T-helper 1 cell treated with Interleukin-12 subunit alpha and Interleukin-12 subunit beta and Interleukin-4 antibody, amounts not matched to agents 30 μg/mL and 1 μg/mL, for 36 hours (primary cell): ENCODE measurements around the gene E2F2.
"Not testable (repeated sequence)": the region's sequence is repeated elsewhere in the genome, so short reads cannot be mapped to it uniquely, and the experiment has no call there.

ENCODE experiments used
- H3K27ac Mint-ChIP-seq: one replicate; pipeline ENCODE4 v1.8.0; 2021; ENCODE audit warnings: mild to moderate bottlenecking, mixed read lengths
- H3K27me3 Mint-ChIP-seq: one replicate; pipeline ENCODE4 v1.8.0; 2021; ENCODE audit warnings: low read depth, mixed read lengths
- H3K36me3 Mint-ChIP-seq: one replicate; pipeline ENCODE4 v1.8.0; 2021; ENCODE audit warnings: low read depth, mixed read lengths
- H3K4me1 Mint-ChIP-seq: one replicate; pipeline ENCODE4 v1.8.0; 2021; ENCODE audit warnings: low read depth, mixed read lengths
- H3K4me3 Mint-ChIP-seq: one replicate; pipeline ENCODE4 v1.8.0; 2021; ENCODE audit warnings: mild to moderate bottlenecking, moderate library complexity, mixed read lengths
- H3K9me3 Mint-ChIP-seq: one replicate; pipeline ENCODE4 v1.8.0; 2021; ENCODE audit warnings: mixed read lengths

E2F2 gene

DNA sequence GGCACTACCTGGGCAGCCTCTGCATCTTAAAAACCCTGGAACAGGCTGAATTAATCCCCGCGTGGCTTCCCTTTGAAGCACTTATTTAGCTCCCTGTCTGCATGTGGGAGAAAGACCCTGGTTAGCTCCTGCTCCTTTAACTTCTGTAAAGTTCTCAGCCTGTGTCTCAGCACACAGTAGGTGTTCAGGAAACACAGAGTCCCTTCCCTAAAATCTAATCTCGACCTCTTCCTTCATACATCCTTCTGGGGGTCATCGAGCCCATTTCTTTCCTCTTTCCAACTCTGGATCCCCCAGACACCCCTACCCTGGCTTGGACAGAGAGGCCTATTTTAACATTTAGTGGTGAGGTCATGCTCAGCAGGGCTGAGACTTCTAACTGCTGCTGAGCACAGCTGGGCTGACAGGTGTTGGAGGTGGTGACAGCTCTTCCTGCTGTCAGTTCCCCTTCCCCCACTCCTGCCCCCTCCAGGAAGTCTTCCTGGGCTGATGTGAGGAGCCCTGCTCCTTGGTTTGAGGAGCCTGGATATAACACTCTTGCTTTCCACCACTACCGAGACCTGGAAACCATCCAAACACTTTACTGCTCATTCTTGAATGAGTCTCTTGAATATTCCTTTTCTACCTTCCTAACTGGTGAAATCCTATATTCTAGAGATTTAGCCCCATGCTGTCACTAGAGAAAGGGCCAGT is 5.3 kb downstream of the E2F2 start:
- peak overlapping the region; percentile 98 for H3K27ac Mint-ChIP-seq
- no peaks in the 10 kb centered on the region for H3K9me3 Mint-ChIP-seq
- H3K4me3 Mint-ChIP-seq = peak overlapping the region; percentile 80
- H3K36me3 Mint-ChIP-seq = peaks cover 33% of the 10 kb centered on the region
- peaks cover 62% of the 10 kb centered on the region for H3K4me1 Mint-ChIP-seq
- no peaks in the 10 kb centered on the region for H3K27me3 Mint-ChIP-seq

DNA sequence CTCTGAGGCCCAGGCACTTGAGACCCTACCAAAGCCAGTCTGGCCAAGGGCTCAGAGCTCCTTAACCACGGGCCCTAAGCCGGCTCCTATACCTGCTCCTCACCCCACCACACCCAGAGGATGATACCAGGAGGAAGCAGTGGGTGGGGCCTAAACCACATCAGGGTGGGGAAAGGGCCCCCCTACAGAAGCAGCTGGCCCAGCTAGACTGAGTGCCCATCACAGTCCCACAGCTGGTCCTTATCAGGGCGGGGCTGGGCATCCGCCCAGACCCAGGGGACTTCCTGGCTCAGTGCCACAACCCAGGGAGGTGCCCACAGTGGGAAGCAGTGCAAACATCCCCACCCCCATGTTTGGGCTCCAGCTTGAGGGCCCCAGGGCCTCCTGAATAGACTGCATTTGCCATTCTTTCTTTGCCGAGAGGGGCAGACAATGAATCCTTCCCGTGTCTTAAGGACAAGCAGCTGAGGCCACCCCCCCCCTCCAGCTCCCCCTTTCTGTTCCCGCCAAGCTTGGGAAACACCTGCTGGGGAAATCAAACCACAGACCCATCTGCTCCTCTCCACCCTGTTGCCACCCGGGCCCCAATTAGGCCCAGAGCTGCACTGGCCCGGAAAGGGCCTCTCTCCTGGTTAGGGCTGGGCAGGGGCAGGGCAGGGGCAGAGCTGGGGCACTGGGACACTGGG is 6.2 kb downstream of the E2F2 start:
- H3K4me1 Mint-ChIP-seq = peaks cover 60% of the 10 kb centered on the region
- H3K9me3 Mint-ChIP-seq = no peaks in the 10 kb centered on the region
- H3K27me3 Mint-ChIP-seq = no peaks in the 10 kb centered on the region
- peak overlapping the region; percentile 98 for H3K27ac Mint-ChIP-seq
- H3K36me3 Mint-ChIP-seq = peaks cover 35% of the 10 kb centered on the region
- H3K4me3 Mint-ChIP-seq = peak overlapping the region; percentile 80

DNA sequence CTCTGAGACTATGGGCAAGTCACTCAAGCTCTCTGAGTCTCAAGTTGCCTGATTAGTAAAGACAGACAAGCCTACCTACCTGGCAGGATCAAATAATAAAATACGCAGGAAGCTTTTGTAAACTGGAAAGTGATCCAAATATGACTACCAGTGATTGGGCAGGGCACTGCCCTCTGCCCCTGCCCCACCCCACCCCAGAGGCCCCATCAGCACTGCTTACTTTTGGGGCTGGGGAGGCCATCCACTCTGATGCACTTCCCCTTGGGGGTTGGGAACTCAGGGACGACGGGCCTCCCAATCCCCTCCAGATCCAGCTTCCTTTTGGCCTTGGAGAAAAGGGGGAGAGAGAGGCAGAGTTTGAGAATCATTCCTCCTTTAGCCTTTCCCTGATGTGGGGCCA is 6.9 kb downstream of the E2F2 start:
- Mint-ChIP-seq H3K36me3 (peaks cover 34% of the 10 kb centered on the region), H3K27me3 (no peaks in the 10 kb centered on the region), H3K4me3 (no peak overlapping the region), H3K9me3 (no peaks in the 10 kb centered on the region), H3K4me1 (peaks cover 53% of the 10 kb centered on the region), H3K27ac (peak overlapping the region; percentile 77)

DNA sequence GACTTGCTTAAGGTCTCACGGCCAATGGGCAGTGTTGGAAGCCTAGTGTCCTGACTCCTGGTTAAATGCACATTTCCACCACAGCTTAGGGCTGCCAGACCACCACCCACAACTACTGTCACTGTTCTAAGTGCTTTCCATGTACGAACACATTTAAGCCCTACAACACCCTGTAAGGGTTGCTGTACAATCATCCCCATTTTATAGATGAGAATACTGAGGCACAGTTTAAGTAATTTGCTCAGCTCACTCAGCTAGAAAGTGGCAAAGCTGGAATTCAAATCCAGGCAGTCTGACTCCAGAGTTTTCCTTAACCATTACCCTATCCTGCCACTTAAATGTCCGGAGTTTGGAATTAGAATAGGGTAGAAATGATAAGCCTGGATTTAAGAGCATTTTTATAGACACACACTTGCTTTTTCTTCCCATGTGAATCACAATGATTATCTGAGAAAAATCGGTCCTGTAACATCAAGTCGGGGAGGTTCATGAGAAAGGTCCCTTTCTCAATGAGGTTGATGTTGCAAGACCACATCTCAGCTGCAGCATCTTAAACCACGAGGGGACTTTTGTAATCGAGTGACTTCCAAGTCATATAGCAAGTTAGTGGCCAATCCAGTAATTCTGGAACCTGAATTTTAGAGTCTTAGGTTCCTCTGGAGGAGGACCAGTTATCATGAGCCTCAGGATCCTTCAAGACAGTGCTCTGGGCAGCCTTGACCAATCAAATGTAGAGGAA is 8.6 kb downstream of the E2F2 start:
- peak overlapping the region; percentile 12 for H3K27ac Mint-ChIP-seq
- H3K4me1 Mint-ChIP-seq = peaks cover 37% of the 10 kb centered on the region
- H3K27me3 Mint-ChIP-seq = no peaks in the 10 kb centered on the region
- no peaks in the 10 kb centered on the region for H3K9me3 Mint-ChIP-seq
- H3K36me3 Mint-ChIP-seq = peaks cover 39% of the 10 kb centered on the region
- no peak overlapping the region for H3K4me3 Mint-ChIP-seq

DNA sequence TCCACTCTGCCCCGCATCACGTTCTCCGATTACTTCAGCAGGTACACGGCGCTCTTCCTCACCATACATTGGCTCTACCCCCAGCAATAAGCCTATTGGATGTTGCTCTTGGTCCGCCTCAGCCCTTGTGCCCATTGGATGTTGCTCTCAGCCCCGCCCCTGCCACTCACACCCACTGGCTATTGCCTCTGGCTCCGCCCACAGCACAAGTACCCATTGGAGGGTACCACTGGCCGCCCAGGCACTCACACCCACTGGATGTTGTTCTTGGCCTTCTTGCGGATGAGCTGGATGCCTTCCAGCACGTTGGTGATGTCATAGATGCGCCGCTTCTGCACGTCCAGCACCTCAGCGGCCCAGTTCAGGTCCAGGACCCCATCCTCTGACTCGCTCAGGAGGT is 9.4 kb downstream of the E2F2 start:
- Mint-ChIP-seq H3K27me3 (no peaks in the 10 kb centered on the region), H3K4me1 (peaks cover 29% of the 10 kb centered on the region), H3K27ac (peak overlapping the region; percentile 34), H3K36me3 (peaks cover 40% of the 10 kb centered on the region), H3K9me3 (no peaks in the 10 kb centered on the region), H3K4me3 (no peak overlapping the region)

DNA sequence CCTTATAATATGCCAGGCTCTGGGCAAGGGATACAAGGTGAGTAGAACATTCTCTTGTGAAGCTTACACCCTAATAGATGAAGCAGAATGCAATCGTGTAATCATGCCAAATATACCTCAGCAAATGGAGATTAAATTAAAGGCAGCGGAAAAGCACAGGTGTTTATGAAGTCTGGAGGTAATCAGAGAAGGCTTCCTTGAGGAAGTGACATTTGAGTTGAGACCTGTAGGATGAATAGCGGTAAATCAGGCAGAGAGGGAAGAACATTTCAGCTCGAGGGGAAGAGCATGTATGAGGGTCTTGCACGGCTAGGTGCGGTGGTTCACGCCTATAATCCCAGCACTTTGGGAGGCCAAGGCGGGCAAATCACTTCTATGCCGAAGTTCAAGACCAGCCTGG is 13.5 kb downstream of the E2F2 start:
- no peak overlapping the region for H3K4me3 Mint-ChIP-seq
- no peaks in the 10 kb centered on the region for H3K9me3 Mint-ChIP-seq
- no peak overlapping the region for H3K27ac Mint-ChIP-seq
- H3K27me3 Mint-ChIP-seq = no peaks in the 10 kb centered on the region
- peaks cover 3% of the 10 kb centered on the region for H3K4me1 Mint-ChIP-seq
- peaks cover 46% of the 10 kb centered on the region for H3K36me3 Mint-ChIP-seq

DNA sequence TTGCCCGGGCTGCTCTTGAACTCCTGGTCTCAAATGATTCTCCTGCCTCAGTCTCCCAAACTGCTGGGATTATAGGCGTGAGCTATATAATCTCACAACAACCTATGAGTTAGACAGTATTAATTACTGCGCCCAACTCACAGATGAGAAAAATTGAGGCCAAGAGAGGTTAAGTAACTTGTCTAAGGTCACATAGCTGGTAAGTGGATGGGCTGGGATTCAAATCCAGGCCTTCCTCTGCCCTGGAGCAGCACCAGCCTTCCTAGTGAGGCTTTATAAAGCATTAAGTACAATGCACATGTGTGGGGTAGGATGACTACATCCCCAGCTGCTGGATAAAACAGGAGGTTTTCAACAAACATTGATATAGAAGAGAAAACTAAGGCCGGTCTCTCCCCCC is 15.1 kb downstream of the E2F2 start:
- peaks cover 47% of the 10 kb centered on the region for H3K36me3 Mint-ChIP-seq
- no peak overlapping the region for H3K27ac Mint-ChIP-seq
- H3K27me3 Mint-ChIP-seq = no peaks in the 10 kb centered on the region
- no peak overlapping the region for H3K4me3 Mint-ChIP-seq
- no peaks in the 10 kb centered on the region for H3K4me1 Mint-ChIP-seq
- no peaks in the 10 kb centered on the region for H3K9me3 Mint-ChIP-seq

DNA sequence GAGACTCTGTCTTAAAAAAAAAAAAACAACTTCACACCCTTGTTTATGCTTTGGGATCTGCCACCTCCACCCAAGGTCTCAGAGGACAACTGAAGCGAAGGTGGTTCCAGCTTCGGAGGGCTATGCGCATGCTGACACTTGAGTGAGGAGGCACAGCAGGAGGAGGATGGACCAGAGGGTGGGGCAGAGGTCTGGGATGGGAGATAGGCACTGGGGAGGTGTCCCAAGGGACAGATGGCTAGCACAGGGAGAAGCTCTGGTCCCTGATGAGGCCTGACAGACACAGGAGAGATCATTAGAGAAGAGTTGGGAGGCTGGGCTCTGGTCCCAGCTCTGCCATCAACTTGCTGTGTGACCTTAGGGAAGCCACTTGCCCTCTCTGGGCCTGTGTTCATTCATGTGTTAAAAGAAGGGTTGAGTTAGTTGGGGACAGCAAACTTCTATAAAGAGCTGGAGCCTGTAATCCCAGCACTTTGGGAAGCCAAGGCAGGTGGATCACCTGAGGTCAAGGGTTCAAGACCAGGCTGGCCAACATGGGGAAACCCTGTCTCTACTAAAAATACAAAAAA is 16.8 kb downstream of the E2F2 start:
- H3K27ac Mint-ChIP-seq = no peak overlapping the region
- H3K4me1 Mint-ChIP-seq = no peaks in the 10 kb centered on the region
- H3K4me3 Mint-ChIP-seq = no peak overlapping the region
- H3K27me3 Mint-ChIP-seq = no peaks in the 10 kb centered on the region
- no peaks in the 10 kb centered on the region for H3K9me3 Mint-ChIP-seq
- H3K36me3 Mint-ChIP-seq = peaks cover 56% of the 10 kb centered on the region

DNA sequence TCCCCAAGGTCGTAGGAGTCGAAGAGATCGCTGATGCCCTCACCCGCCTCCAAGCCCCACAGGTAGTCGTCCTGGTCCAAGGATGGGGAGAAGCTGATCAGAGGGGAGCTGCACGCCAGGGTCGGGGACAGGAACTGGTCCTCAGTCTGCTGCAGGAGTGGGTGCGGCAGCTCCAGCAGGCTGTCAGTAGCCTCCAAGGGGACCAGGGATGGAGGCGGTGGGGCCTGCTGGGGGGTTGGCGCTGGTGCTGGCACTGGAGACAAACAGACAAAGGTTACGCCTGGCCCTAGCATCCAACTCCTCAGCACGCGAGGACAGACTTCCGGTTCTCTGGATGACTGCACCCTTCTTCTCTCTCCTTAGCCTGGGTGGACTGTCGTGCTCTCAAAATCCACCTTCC is 21.1 kb downstream of the E2F2 start:
- Mint-ChIP-seq H3K9me3 (no peaks in the 10 kb centered on the region), H3K4me3 (no peak overlapping the region), H3K27me3 (no peaks in the 10 kb centered on the region), H3K4me1 (no peaks in the 10 kb centered on the region), H3K27ac (no peak overlapping the region), H3K36me3 (peaks cover 42% of the 10 kb centered on the region)

DNA sequence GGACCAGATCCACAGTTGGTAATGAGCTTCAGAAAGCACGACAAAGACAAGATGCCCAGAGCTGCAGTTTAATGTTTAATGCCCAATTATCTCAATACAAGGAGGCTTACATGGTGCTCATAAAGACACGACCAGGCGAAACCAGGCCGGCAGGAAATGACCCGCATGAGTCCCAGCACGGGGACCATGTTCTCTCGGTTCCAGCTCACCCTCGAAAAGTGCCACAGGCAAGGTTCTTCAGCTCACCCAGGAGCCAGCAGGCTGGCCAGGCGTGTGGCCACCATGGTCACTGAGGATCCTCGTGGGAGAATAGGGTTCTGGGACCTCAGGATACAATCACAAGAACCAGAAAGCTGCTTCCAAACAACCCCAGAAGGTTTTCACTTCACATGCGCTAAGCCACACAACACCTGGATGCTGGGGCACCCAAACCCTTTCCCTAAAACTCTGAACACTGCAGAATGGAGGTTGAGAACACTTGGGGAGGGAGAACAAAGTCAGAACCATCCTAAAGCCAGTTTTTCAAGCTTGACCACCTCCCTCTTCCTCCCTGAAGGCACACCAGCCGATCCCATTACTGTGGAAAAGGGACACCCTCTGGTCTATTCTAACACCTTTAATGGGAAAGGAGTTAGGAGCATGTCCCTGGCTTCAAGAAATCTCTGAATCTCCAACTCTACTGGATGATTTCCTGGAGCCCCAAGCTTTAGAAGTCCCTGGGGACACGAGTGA is 24.5 kb downstream of the E2F2 start:
- no peak overlapping the region for H3K4me3 Mint-ChIP-seq
- peaks cover 31% of the 10 kb centered on the region for H3K36me3 Mint-ChIP-seq
- H3K9me3 Mint-ChIP-seq = no peaks in the 10 kb centered on the region
- no peaks in the 10 kb centered on the region for H3K4me1 Mint-ChIP-seq
- no peak overlapping the region for H3K27ac Mint-ChIP-seq
- peaks cover 3% of the 10 kb centered on the region for H3K27me3 Mint-ChIP-seq

DNA sequence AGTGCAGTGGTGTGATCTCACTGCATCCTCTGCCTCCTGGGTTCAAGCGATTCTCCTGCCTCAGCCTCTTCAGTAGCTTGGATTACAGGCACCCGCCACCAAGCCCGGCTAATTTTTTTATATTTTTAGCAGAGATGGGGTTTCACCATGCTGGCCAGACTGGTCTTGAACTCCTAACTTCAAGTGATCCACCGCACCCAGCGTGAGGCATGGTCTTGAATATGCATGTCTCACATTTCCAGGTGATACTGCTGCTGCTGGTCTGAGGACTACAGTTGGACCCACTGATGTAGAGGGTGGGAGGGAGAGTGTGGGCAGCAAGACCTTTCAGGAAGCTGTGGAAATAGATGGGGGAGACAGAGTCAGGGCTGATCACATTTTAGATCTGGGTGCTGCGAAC is 25.2 kb downstream of the E2F2 start:
- Mint-ChIP-seq H3K36me3 (peaks cover 24% of the 10 kb centered on the region), H3K27ac (no peak overlapping the region), H3K4me1 (no peaks in the 10 kb centered on the region), H3K4me3 (no peak overlapping the region), H3K27me3 (peaks cover 3% of the 10 kb centered on the region), H3K9me3 (no peaks in the 10 kb centered on the region)

DNA sequence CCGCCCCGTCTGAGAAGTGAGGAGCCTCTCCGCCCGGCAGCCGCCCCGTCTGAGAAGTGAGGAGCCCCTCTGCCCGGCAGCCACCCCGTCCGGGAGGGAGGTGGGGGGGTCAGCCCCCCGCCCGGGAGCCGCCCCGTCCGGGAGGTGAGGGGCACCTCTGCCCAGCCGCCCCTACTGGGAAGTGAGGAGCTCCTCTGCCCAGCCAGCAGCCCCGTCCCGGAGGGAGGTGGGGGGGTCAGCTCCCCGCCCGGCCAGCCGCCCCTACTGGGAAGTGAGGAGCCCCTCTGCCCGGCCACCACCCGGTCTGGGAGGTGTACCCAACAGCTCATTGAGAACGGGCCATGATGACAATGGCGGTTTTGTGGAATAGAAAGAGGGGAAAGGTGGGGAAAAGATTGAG is 26.9 kb downstream of the E2F2 start:
- not testable (repeated sequence) for H3K4me1 Mint-ChIP-seq, H3K27me3 Mint-ChIP-seq, H3K4me3 Mint-ChIP-seq, H3K9me3 Mint-ChIP-seq, H3K27ac Mint-ChIP-seq
- H3K36me3 Mint-ChIP-seq = peaks cover 11% of the 10 kb centered on the region

DNA sequence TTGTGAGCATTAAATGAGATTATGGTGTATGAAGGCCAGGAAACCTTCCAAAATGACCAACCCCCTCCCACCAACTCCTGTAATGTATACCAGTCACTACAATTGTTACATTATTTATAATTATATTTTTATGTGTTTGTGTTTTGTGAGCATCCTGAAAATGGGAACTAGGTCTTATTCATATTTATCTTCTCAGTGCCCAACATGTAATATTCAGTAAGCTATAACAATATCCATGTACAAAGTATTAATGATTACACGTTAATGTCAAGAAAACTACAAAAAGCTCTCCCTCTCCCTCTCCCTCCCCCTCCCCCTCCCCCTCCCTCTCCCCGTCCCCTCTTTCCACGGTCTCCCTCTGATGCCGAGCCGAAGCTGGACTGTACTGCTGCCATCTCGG is 28.1 kb downstream of the E2F2 start:
- Mint-ChIP-seq H3K9me3 (no peaks in the 10 kb centered on the region), H3K4me3 (no peak overlapping the region), H3K27ac (no peak overlapping the region), H3K36me3 (peaks cover 7% of the 10 kb centered on the region), H3K27me3 (peaks cover 3% of the 10 kb centered on the region), H3K4me1 (no peaks in the 10 kb centered on the region)

DNA sequence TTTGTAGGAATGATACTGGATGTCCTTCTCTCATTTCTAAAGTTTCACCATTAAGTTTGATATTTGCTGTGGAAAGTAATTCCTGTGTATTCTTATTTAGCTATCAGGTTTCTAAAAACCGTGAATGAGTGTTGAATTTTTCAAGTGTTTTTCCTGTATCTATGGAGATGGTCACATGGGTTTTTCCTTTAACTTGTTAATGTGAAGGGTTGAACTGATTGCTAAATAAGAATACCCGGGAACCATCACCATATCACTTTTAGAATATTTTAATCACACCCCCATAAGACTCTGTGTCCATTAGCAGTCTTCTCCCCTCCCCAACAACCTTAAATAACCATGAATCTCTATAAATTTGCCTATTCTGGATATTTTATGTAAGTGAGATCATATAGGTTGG is 30.6 kb downstream of the E2F2 start:
- H3K4me3 Mint-ChIP-seq = no peak overlapping the region
- no peaks in the 10 kb centered on the region for H3K9me3 Mint-ChIP-seq
- peaks cover 4% of the 10 kb centered on the region for H3K36me3 Mint-ChIP-seq
- H3K4me1 Mint-ChIP-seq = peaks cover 4% of the 10 kb centered on the region
- peaks cover 3% of the 10 kb centered on the region for H3K27me3 Mint-ChIP-seq
- no peak overlapping the region for H3K27ac Mint-ChIP-seq
